ENCODE measurements around the gene GLRX2.
"Not testable (repeated sequence)": the region's sequence is repeated elsewhere in the genome, so short reads cannot be mapped to it uniquely, and the experiment has no call there.

The GLRX2 gene, protein sequence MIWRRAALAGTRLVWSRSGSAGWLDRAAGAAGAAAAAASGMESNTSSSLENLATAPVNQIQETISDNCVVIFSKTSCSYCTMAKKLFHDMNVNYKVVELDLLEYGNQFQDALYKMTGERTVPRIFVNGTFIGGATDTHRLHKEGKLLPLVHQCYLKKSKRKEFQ

DNA sequence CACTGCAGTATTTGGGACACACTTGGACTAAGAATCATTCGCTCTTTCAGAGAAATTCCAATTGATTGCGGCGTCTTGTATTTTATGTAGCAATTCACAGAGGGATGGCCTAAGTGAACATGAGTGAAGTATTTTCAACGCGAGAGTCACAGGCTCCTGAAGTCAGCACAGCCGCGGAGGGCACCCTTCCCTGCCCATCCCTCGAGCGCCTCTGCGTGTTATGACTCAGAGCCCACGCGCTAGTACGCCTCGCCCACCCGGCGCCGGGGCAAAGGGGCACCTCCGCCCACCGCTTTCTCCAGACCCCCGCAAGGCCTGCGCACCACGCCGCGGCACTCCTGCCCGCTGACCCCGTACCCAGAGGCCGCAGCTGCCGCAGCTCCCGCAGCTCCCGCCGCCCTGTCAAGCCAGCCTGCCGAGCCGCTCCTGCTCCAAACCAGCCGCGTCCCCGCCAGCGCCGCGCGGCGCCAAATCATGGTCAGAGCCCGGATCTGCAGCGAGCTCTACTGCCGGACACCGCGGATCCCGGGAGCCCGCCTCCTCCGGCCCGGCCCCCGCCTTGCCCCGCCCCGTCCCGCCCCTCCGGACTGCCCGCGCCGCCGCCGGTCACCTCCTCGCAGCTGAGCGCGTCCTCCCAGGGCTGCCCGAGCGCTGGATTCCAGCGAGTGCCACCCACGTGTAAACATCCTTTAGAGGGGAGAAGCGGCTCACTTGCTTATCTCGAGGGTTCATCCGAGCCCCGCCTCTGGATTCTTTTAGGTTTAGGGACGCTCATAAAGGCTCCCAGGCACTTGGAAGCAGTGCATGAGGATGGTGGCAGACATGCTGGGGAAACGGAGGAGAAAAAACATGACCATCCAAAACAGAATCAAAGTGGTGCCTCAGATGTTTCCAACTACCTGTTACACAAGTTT, at the start of gene GLRX2:
Gene GLRX2, minus strand, starts transcription at position 508 of the 914 bp plus-strand sequence. Its CDS starts 32 bp downstream, at position 476.
- DNase-seq: peak; percentile 63

GRCh38 chr1:193144999-193145398, 39.8 kb upstream of the GLRX2 start:
- DNase-seq: no peak

- DNase-seq: no peak
Measured at GRCh38 chr1:193144361-193144938, 39.2 kb upstream of the GLRX2 start.

- no peak for DNase-seq
Measured at GRCh38 chr1:193143285-193143684, 38.1 kb upstream of the GLRX2 start.

GRCh38 chr1:193142409-193142808, 37.2 kb upstream of the GLRX2 start:
- DNase-seq: no peak

GRCh38 chr1:193141804-193142203, 36.6 kb upstream of the GLRX2 start:
- peak; percentile 23 for DNase-seq

- no peak for DNase-seq
Measured at GRCh38 chr1:193140254-193140653, 35.0 kb upstream of the GLRX2 start.

DNA sequence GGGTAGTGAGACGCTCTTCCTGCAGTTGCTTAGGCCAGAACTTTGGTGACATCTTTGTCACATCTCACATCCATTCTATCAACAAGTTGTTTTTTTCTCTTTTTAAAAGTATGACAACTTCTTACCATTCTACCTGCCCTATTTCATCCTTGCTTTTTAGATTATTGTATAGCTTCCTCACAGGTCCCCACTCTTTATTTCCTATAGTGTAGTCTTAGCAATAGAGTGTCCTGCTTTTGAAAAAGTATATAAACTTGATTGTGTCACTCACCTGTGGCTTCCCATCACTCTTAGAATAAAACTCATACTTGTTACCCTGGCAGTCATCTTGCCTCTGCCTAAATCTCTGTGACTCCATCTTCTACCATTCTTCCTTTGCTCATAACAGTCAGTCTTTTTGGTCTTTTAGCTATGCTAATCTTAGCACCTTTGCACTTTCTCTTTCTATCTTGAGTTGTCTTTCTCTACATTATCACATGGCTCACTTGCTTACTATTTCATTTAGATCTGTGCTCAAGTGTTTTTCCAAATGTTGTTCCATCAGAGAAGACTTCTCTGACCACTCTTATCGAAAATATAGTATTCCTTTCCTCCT, 26.1 kb upstream of the GLRX2 start:
- no peak for DNase-seq

DNA sequence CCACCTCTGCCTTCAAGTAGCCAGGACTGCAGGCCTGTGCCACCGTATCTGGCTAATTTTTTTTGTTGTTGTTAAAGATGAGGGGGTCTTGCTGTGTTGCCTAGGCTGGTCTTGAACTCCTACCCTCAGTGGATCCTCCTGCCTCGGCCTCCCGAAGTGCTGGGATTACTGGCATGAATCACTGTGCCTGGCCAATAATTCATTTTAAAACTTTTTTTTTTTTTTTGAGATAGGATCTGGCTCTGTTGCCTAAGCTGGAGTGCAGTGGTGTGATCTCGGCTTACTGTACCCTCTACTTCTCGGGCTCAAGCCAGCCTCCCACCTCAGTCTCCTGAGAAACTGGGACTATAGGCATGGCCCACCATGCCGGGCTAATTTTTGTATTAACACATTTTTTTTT, 20.2 kb upstream of the GLRX2 start:
- no peak for DNase-seq

DNA sequence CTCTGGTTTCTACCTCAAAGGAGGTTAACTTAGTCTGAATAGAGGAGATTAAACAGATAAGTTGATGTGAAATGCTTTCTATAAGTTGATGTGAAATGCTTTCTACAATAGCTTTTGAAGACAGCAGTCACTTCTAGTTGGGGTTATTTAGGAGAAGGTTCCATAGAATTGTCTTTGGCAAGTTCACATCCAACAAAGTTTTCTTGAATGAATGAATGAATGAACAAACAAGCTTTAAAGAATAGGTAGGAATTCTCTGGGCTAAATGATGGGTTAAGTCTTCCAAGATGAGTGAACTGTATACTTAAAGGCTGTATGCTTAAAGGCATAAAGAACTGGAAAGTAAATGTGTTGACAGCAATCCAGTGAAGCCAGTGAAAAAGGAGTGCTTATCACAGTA, 18.5 kb upstream of the GLRX2 start:
- no peak for DNase-seq

DNA sequence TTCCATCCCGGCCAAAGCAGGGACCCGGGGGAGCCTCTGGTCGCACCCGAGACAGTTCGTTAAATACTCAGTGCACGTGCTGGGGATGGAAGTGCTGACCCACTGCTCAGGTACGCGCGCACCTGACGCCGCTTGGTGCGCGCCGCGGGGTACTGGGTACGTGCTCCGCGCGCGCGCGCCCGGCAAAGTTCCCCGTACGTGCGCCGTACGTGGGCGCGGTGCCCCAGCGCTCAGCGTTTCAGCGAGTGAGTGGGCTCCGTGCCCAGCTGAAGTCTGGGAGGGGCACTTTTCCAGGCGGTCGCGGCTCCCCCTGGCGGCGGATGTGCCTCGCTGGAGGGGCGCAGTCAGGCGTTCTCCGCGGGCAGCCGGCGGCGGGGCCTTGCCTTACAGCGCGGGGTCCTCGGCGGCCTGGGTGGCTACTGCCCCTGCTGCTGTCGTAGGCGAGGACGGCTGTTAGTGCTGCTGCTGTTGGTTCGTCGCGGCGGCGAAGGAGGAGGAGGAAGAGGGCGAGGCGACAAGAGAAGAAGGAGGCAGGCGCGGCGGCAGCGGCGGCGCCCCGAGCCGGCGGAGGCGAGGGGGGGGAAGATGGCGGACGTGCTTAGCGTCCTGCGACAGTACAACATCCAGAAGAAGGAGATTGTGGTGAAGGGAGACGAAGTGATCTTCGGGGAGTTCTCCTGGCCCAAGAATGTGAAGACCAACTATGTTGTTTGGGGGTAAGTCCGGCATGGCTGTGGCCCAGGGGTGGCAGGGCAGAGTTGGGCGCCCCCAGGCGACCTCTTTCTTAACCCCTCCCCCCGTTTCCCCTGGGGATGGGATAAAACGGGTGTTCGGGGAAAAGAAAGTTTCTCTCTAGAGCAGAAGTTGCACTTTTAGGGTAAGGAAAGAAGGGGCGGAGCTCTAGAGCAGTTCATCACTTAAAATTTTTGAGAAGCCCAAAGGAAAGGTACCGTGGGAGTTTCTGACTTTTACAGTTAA, 16.7 kb upstream of the GLRX2 start, which contains the start of gene CDC73:
Gene CDC73, plus strand, starts transcription at position 416 of the 978 bp plus-strand sequence. Its CDS starts 170 bp downstream, at position 586.
- peak; percentile 91 for DNase-seq

GRCh38 chr1:193120604-193121166, 15.5 kb upstream of the GLRX2 start:
- no peak for DNase-seq

DNA sequence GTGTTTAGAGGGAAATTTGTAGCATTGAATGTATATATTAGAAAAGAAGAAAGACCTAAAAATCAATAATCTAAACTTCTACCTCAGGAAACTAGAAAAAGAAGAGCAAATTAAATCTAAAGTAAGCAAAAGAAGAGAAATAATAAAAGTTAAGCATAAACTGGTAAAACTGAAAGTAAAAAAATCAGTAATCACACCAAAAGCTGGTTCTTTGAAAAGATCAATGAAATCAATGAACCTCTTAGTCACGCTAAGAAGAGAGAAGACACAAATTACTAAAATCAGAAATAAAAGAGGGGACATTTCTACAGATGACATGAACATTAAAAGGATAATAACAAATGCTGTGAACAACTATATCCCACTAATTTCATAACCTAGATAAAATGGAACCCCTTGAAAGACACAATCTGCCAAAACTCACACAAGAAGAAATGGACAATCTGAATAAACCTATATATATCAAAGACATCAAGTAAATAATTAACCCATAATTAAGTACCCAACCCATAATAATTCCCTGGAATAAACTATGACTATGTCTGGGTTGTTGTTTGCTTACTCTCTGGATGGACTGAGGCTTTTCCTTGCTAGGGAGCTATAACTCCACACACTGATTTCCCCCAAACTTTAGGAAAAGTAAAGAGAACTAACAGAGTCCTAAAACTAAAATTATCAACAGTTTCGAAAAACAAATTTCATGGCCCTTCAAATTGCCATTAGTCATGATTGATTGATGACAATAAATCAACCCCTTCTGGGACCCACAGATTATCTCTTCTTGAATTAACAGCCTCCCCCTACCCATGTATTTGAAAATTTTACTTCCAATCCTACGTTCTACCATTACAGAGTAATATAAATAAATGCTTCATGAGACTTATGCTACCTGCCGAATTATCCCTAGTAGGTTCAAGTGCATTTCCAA, 13.9 kb upstream of the GLRX2 start:
- no peak for DNase-seq

DNA sequence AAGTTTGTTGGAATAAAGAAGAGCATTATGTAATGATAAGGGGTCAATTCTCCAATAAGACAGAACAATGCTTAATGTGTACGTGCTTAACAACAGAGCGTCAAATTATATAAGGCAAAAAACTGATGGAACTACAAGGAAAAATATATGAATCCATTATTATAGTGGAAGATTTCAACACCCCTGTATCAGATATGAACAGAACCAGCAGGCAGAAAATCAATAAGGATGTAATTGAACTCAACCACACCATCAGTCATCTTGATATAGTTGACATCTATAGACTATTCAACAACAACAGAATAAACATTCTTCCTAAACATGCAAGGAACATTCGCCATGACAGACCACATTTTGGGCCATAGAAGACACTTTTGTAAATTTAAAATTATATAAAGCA, 13.0 kb upstream of the GLRX2 start:
- DNase-seq: no peak

GRCh38 chr1:193117167-193117566, 12.0 kb upstream of the GLRX2 start:
- DNase-seq: not testable (repeated sequence)

- DNase-seq: no peak
Measured at GRCh38 chr1:193115629-193116227, 10.5 kb upstream of the GLRX2 start.

DNA sequence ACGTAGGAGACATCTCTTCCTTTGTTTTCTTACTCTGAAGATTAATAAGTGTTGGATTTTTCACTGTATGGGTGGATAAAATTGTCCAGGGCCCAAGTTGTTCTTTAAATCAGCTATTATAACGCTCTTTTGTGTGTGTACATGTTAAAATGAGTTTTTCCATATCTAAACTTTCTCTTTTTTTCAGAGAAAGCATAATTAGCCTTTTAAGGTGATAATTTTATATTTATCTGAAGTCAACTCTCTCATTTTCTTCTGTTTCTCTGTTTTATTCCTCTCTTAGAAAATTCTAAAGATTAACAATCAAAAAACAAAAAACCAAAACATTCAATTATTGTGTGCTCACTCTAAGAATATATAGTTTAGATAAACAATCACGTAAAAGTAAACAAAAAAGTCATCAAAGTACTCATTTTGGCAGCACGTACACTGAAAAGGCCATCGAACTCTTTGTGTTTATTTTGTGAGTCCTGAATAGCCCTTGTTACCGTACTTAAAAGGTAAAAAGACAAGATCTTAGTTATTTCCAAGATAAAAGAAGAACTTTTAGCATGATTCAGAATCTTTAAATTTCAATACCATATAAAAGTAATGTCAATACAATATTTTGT, 9.4 kb upstream of the GLRX2 start:
- no peak for DNase-seq

DNA sequence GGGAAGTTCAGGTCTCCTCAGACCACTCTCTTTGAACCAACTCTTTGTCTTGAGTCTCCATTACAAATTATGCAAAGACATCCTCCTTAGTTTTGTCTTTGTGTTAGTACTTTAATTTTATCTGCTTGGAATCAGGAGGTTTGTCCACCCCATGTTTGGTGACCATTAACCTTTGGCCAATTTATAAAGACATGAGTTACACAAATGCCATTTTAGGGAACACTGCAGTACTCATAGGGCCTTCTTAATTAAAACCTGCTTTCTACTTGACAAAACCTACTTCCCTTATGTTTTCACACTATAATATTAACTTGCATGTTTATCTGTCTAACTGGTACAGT, 8.7 kb upstream of the GLRX2 start:
- no peak for DNase-seq

DNA sequence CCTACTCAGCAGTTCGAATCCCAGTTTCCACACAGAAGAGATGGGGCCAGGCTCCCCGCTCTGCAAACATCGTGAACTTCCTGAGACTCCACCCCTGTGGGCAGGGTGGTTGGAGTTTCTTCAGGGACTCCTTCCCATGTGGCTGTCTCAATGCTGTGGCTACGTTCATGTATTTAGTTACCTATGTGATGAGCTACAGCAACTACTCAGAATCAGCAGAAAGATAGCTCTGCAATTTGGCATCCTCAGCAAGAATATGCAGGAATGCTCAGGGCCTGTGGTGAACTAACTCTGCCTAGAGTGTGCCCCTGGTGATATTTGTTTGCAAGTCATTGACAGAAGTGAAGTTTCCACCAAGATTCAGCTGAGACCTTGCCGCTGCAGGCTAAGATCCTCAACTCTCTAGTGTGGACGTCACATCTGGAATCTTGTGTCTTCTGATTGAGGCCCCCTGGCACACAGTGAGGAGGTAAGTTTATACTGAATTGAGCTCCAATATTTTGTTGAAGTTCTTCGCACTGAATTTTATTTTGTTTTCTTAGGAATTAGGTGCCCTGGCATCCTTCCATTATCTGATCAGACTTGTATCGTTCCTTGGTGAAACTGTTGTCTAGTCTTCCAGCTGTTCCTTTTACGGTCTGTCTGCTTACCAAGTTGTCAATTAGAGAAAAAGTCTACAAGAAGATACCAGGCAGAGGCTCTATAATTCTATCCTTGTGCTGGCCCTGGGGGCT, 8.2 kb upstream of the GLRX2 start:
- DNase-seq: no peak

All from GF-D8 (cell line).